Activated T-helper 1 cell treated with Interleukin-2 at 50 U/mL for 16 hours (primary cell): ENCODE results near the gene LIX1L.

Experiments used
- DNase-seq: peaks from one replicate; pipeline ENCODE4 v3.0.0-alpha.2; 2020; ENCODE audit warnings: low read depth

LIX1L gene

DNA sequence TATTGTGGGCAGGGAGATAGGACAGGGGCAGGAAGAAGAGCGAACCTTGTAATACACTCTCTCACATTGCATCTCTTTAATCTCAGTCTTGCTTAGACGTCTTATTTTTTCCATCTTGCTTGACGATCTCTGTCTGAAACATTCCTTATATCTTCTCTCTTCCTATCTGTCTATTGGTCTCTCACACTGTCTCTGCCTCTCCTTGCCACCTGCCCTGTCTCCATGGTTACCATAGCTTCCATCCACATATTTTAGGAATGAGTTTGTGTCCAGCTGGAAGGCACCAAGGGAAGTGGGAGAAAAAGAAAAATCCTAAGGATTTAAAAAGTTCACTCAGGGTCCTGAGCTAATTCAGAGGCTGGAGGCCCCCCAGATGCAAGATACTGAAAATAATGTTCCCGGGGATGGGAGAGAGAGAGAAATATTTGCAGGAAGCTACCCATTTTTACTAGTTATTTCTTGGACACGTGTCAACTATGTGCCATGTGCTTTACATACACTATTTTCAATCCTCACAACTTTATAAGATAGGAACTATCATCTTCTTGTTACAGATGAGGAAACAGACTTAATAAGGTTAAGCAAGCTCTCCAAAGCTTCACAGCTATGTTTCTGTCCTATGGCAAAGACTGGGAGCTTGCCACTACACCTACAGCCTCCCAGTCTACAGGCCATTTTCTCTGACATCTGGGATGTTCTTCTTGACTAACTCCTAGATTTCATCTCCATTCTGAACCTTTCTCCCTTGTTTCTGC, 5.6 kb upstream of the LIX1L start:
- no peak for DNase-seq

GRCh38 chr1:145962157-145963102, 4.6 kb upstream of the LIX1L start:
- no peak for DNase-seq

- no peak for DNase-seq
Measured at GRCh38 chr1:145961425-145962156, 3.8 kb upstream of the LIX1L start.

- DNase-seq = no peak
Measured at GRCh38 chr1:145961109-145961424, 3.2 kb upstream of the LIX1L start.

GRCh38 chr1:145960468-145961108, 2.8 kb upstream of the LIX1L start:
- no peak for DNase-seq

DNA sequence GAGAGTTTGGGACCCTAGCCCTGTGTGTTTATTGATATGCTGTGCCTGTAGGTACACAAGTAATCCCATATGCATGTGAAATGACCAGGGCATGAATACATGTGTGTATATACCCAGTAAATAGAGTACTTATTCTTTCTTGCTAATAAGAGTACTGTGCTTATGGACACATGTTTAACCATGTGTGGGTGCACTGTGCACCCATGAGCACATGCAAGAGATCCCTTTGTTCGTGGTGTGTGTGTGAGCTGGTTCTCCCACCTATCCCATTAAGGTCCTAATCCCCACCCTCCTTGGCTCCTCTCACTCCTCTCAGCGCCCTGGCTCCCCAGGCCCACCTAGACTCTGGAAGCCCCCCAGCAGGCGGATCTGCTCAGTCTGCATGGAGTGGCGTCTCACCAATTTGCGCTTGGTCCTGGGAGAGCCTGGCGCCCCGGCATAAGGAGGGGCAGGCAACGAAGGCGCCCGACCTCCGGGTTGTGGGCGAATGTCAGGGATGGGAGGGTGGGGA, 2.2 kb upstream of the LIX1L start:
- no peak for DNase-seq

DNA sequence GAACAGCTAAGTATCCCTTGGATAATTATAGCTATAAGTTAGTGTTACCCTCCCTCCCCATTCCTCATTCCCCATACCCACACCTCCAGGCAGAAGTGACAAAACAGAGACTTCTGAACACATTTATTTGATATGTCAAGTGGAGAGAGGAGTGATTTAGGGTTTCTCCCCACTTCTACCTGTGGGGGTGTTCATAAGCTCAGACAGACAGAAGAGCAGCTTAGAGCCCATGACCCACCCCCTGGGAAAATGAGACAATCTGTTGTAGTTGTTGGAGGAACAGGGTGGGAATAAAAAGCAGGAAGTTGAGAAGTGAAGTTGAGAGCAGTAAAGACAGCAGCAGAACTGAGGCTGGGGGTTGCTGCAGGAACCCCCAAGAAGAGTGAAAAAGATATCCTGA, 1.5 kb upstream of the LIX1L start:
- DNase-seq = no peak

- DNase-seq = no peak
Measured at GRCh38 chr1:145958734-145959133, 917 bp upstream of the LIX1L start.

DNA sequence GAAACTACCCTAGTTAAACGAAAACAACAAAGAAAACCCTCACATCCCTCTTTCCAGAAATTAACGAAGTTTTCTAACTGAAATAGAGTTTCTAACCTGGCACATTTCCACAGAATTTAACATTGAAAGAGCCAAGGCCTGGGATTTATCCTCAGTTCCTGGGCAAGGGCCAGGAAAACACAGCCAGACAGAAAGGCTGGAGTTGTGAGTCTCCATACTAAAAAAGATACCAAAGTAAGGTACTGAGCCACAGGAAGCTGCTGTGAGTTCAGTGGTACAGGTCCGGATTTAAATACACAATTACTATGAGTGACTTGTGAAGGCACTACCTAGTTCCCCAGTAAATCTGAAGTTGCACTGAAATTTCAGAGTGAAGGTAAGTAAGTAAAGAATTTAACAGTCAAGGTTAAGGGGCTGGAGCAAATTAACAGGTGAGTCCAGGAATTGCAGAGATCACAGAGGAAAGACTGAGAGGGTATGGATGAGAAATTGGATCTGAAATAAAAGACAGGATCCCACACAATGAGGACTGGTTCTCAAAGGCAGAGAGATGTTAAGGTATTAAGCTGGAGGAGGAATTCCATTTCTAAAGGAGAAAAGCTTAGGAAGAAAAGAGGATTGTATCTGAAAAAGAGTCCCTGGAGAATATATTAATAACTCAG, 905 bp downstream of the LIX1L start:
- no peak for DNase-seq

DNA sequence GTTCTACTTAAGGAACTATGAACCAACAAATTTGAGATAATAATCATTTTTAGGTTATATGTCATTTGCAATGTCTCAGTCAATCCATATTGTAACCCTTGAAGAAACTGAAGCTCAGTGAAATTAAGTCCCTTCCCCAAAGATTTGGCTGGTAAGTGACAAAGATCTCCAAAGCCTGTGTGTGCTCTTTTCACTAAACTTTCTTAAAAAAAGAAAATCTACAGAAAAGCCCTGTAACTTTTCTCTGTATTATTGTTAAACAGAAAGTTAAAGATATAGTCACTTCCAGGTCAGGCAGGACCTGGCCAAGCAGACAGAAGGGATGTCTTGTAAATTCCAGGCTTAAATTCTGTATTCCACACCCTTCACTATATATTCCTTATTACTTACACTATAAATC, 1.5 kb downstream of the LIX1L start:
- no peak for DNase-seq

DNA sequence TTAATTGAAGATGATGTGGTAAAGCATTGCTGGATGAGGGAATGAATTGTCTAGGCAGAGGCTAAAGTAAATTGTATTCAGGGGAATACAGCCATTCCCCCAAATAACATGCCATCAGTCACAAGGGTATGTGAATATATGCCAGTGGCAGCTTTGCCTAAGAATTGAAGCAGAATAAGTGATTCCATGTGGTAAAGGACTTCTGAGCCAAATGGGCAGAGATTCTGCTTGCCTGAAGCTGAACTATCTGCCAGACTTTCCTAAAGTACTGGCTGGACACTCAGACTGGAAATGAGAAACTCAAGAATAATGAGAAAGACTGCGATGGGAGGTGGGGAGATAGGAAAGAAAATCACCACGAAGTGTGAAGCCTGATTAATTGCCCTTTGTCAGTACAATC, 2.4 kb downstream of the LIX1L start:
- DNase-seq = no peak

- DNase-seq = no peak
Measured at GRCh38 chr1:145953861-145954260, 4.0 kb downstream of the LIX1L start.

GRCh38 chr1:145952903-145953302, 4.9 kb downstream of the LIX1L start:
- DNase-seq = no peak

GRCh38 chr1:145951526-145951925, 6.3 kb downstream of the LIX1L start:
- no peak for DNase-seq

DNA sequence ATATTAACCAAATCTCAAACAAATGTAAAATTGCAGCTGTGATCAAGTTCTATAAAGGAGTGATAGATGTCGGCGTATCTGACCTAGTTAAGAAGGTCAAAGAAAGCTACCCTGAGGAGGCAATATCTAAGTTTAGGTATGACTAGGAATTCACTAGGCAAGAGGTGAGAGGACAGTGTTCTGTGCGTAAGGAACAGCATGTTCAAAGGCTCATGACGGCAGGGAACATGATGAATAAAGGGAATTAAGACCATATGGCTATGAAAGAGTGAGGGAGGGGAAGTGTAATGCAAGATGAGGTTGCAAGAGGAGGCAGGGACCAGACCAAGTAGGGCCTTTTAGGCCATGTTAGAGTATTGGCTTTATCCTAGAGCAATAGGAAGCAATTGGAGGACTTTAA, 8.6 kb downstream of the LIX1L start:
- no peak for DNase-seq

DNA sequence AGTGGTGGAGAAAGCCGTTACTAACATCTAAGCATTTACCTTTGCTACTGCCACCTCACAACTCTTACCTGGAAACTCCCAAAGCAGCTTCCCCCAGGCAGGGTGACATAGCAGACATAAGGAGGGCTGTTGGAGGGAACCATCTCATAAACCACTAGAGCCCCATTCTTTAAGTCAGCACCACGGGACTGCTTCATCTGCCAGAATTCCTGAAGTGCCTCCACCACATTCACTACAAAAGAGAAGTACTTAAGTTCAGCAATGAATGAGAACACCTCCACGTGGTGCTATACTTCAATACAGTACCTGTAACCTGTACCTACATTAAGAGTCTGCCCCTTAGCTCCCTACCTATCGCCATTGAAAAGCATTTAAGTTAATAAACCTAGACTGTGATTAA, 10.3 kb downstream of the LIX1L start:
- no peak for DNase-seq

DNA sequence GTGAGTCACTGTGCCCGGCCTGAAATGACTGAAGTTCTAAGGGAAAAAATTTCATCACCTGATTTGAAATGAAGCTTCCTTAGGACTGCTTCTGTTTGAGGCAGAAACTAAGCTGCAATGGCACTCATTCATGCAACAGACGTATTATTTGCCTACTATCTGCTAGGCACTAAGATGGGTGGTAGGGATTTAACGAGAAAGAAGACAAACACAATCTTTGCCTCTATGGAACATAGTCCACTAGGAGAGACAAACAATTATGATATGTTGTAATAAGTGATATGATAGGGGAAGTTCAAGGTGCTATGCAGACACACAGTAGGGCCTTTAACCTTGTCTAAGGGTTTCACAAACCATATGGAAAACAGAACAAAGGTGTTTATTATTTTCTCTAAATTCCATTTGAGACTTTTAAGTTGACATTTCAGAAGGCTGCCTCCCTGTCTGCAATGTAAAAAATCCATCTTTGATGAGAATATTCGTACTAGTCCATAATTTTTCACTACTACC, 11.3 kb downstream of the LIX1L start:
- DNase-seq = no peak

DNA sequence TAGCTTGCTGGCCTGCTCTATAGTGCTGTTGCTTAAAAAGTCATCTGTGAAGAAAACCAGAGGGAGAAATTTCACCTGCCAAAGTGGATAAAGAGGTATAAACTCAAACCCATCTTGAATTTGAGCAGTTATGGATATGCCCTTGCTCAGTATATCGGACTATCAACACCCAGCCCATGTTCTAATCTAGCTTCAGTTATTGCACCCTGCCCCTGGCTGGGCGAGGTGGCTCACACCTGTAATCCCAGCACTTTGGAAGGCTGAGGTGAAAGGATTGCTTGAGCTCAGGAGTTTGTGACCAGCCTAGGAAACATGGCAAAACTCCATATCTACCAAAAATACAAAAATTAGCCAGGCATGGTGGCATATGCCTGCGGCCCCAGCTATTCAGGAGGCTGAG, 13.3 kb downstream of the LIX1L start:
- DNase-seq = no peak

- no peak for DNase-seq
Measured at GRCh38 chr1:145942871-145943270, 14.9 kb downstream of the LIX1L start.

DNA sequence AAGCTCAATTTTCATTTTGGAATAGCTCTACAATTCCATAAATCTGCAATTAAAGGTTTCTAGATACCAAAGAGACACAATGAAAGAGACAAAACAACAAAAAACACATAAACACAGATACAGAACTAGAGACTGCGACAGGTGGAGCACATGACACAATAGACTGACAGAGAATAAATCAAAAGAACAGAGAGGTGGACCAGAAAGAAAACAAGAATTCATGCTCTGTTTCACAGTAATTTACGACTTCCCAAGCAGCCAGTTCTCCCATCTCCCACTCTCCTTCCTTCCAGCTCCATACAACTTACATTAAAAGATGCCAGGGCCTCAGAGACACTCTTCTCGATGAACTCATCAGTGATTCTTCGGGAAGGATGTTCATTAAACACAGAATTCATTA, 15.4 kb downstream of the LIX1L start:
- DNase-seq = no peak

- no peak for DNase-seq
Measured at GRCh38 chr1:145937436-145937835, 20.4 kb downstream of the LIX1L start.
